Heart left ventricle (tissue), 16 donors: Measurements from ENCODE around the gene EP400. TPM values are rescaled to one million over a fixed set of nuclear protein-coding genes. Genes with fewer than 3 reads are reported as not detected.

Experiments
- ATAC-seq, 4 donors: fragments of 200-7000 bp; cut with Tn5 transposase; one replicate each; pipeline ENCODE4 v1.9.1; 2020 to 2022; ENCODE audit warnings: moderate library complexity in 4 of 4, mild to moderate bottlenecking in 3 of 4, moderate number of reproducible peaks in 1 of 4
- DNase-seq, 5 donors: peaks; one replicate each; pipeline ENCODE4 v3.0.0-alpha.2; 2020
- H3K27ac ChIP-seq, 12 donors: fragments of 200-600 bp; sonication (generic) in 4 of 12; one replicate each; pipeline versions ENCODE4 v1.5.0 to v1.8.0; 2016 to 2022; ENCODE audit warnings: mild to moderate bottlenecking in 2 of 12
- H3K27me3 ChIP-seq, 9 donors: fragments of 200-600 bp; sonication (generic) in 2 of 9; one replicate each; pipeline versions ENCODE4 v1.5.1 to v1.8.0; 2016 to 2022; ENCODE audit warnings: mild to moderate bottlenecking in 3 of 9
- H3K36me3 ChIP-seq, 9 donors: fragments of 200-600 bp; sonication (generic) in 2 of 9; one replicate each; pipeline versions ENCODE4 v1.5.0 to v1.8.0; 2018 to 2022; ENCODE audit warnings: mild to moderate bottlenecking in 2 of 9
- H3K4me1 ChIP-seq, 12 donors: fragments of 200-600 bp; sonication (generic) in 4 of 12; one replicate each; pipeline versions ENCODE4 v1.5.0 to v1.8.0; 2016 to 2022; ENCODE audit warnings: mild to moderate bottlenecking in 3 of 12
- H3K4me3 ChIP-seq, 12 donors: fragments of 200-600 bp; sonication (generic) in 4 of 12; one replicate each; pipeline versions ENCODE4 v1.5.0 to v1.8.0; 2017 to 2022; ENCODE audit warnings: mild to moderate bottlenecking in 9 of 12, moderate library complexity in 4 of 12
- H3K9me3 ChIP-seq, 12 donors: fragments of 200-600 bp; sonication (generic) in 4 of 12; one replicate each; pipeline versions ENCODE4 v1.5.0 to v1.8.0; 2016 to 2022; ENCODE audit warnings: mild to moderate bottlenecking in 1 of 12
- CTCF ChIP-seq, 12 donors: fragments of 200-600 bp; sonication (generic) in 4 of 12; IDR thresholded peaks; one replicate each; pipeline versions ENCODE4 v1.5.0 to v1.8.0; 2018 to 2022; ENCODE audit warnings: antibody characterized with exemption in 12 of 12, mild to moderate bottlenecking in 5 of 12
- POLR2A ChIP-seq, 2 donors: fragments of 450-650 bp; IDR thresholded peaks; one replicate each; pipeline ENCODE4 v1.6.1; 2017; ENCODE audit warnings: antibody characterized with exemption in 2 of 2, mild to moderate bottlenecking in 2 of 2, moderate library complexity in 2 of 2
- WGBS, 4 donors: extraction: QIAGEN DNeasy Blood & Tissue Kit in 2 of 4; methylation state at CpG; one replicate each; pipeline versions ENCODE4 v1.1.5 to v1.1.7; 2013 to 2018; 5-methylcytosine and 5-hydroxymethylcytosine counted together
- intact Hi-C, 10 donors: fragments of 100-400 bp; cut with DNase I; formaldehyde crosslinking; loops; one replicate each; pipeline versions ENCODE4 v1.11.1 to v1.14.2; 2022
- polyA plus RNA-seq, 2 donors: library from polyadenylated mRNA; stranded (reverse); fragments of 200-250 nt; gene quantifications; one replicate each; pipeline ENCODE4 v1.2.3, GENCODE V29; 2013
- total RNA-seq, 9 donors: library from RNA; depleted of rRNA in 2 of 9; stranded (reverse); fragments of >200 nt in 2 of 9; fragmentation: NEBNext Ultra II Directional in 3 of 9; extraction: Animal tissue kit (Norgen Biotek cat#: 25700) in 3 of 9; gene quantifications; one replicate each; pipeline versions ENCODE4 v1.1.0 to v1.2.4, GENCODE V29; 2016 to 2023
- donor health status: ischemic (EF 13 %, LVEDD 7.1; RV severe dilation, severe dysfunction).
- donor health status: healthy with polysubstance abuse.
- donor health status: DM: no; HTN: yes; CAD: no.
- donor health status: DM: no; HTN: no; CAD: no.
- donor health status: ischemic (EF 25% LVEDD 6.9; RV normal size, moderate dysfunction).
- donor health status: ischemic (EF 25% LVEDD 5.7; RV mildly dilated, moderate dysfunction).
- donor health status: healthy.
- donor health status: DM: yes; HTN: yes; CAD: no.
- donor health status: ischemic (EF 35%, LVEDD 5.7; RV mildly dilated, moderate dysfunction).
- donor health status: nonischemic (EF 11% LVEDD 7.7; RV severe dilation, severe dysfunction).
- donor health status: DM: yes; HTN: yes; CAD: no.
- donor health status: PGD.
- donor health status: ischemic (EF 29% LVEDD 5.4; RV normal size, mild dysfunction).
- donor health status: nonischemic (EF 23%, LVEDD 6.1; RV moderate dilation, normal function).

Gene EP400
- total and polyA plus RNA-seq, 11 donors: 9.8 to 27.8 (median 13.5) TPM

DNA sequence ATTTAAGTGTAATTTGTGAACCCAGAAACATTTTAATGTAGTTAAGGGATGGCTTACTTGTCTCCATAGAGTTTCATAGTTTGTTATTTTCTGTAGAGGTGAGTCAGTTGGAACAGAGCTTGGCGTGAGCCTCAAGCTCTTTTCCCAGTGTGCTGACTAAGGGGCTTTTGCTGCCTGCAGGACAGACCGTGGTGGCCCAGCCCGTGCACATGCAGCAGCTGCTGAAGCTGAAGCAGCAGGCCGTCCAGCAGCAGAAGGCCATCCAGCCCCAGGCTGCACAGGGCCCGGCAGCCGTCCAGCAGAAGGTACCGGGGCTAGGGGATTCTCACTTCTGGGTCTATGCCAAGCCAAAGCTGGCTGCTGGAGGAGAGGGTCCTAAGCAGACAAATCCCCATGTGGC, 117.4 kb downstream of the EP400 start:
- ATAC-seq: no peak
- DNase-seq: no peak
- Histone ChIP-seq H3K4me1 (peaks cover 0 to 10% (median 0%) of the 10 kb centered on the region in 12 donors), H3K36me3 (peaks cover 0 to 98% (median 91%) of the 10 kb centered on the region in 9 donors), H3K27me3 (no peaks in the 10 kb centered on the region), H3K27ac (no peak overlapping the region), H3K9me3 (no peaks in the 10 kb centered on the region), H3K4me3 (no peak overlapping the region)
- TF ChIP-seq POLR2A (IDR thresholded peaks at IDR 0.05): no peak
- TF ChIP-seq CTCF (IDR thresholded peaks at IDR 0.05): no peak
- 83 to 98% (median 94%) methylated on average over 3 to 7 of the region's 7 CpGs for WGBS, 4 donors
- intact Hi-C loops: no loop called here

DNA sequence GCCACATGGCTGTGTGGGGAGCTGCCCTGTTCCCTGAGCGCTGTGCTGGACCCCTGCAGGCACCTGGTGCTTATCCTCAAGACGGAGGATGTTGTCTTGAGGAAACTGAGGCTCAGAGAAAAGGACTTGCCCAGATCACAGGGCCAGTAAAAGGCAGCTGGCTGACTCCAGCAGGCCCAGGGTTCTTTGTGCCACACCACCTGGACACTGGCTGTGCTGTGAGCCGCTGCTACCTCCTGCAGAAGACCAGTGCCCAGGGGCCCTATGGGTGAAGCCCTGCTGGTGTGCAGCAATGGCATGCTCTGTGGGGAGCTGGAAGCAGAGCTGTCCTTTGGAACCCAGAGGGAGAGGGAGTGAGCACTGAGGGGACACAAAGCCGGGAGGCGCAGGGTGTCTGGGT, 118.5 kb downstream of the EP400 start:
- intact Hi-C loops: no loop called here
- Histone ChIP-seq H3K27ac (no peak overlapping the region), H3K36me3 (peaks cover 0 to 94% (median 87%) of the 10 kb centered on the region in 9 donors), H3K27me3 (no peaks in the 10 kb centered on the region), H3K9me3 (no peaks in the 10 kb centered on the region), H3K4me1 (peaks cover 0 to 10% (median 0%) of the 10 kb centered on the region in 12 donors), H3K4me3 (no peak overlapping the region)
- WGBS, 4 donors: 97 to 100% (median 99%) methylated on average over 4 to 5 of the region's 5 CpGs
- no peak for DNase-seq
- TF ChIP-seq POLR2A (IDR thresholded peaks at IDR 0.05): no peak
- TF ChIP-seq CTCF (IDR thresholded peaks at IDR 0.05): no peak
- no peak for ATAC-seq

GRCh38 chr12:132069336-132069985, 119.7 kb downstream of the EP400 start:
- H3K9me3 ChIP-seq: no peaks in the 10 kb centered on the region
- peaks cover 0 to 96% (median 83%) of the 10 kb centered on the region in 9 donors for H3K36me3 ChIP-seq
- TF ChIP-seq CTCF (IDR thresholded peaks at IDR 0.05): no peak
- WGBS, 4 donors: 95 to 98% (median 96%) methylated on average over 14 to 26 of the region's 26 CpGs
- peaks cover 0 to 10% (median 0%) of the 10 kb centered on the region in 12 donors for H3K4me1 ChIP-seq
- DNase-seq: no peak
- no peak overlapping the region for H3K4me3 ChIP-seq
- no peak overlapping the region for H3K27ac ChIP-seq
- ATAC-seq: no peak
- no peaks in the 10 kb centered on the region for H3K27me3 ChIP-seq
- intact Hi-C loops: no loop called here

- H3K27ac ChIP-seq: no peak overlapping the region
- intact Hi-C loops: no loop called here
- H3K4me1 ChIP-seq: peaks cover 0 to 10% (median 0%) of the 10 kb centered on the region in 12 donors
- no peak overlapping the region for H3K4me3 ChIP-seq
- DNase-seq: no peak
- peak in 2 of 4 donors; percentile 30 to 54 for ATAC-seq
- TF ChIP-seq CTCF (IDR thresholded peaks at IDR 0.05) (no peak), POLR2A (IDR thresholded peaks at IDR 0.05) (no peak)
- no peaks in the 10 kb centered on the region for H3K9me3 ChIP-seq
- peaks cover 0 to 96% (median 83%) of the 10 kb centered on the region in 9 donors for H3K36me3 ChIP-seq
- WGBS, 4 donors: 74 to 80% (median 76%) methylated on average over 8 of the region's 8 CpGs
- no peaks in the 10 kb centered on the region for H3K27me3 ChIP-seq
These were observed 120.6 kb downstream of the EP400 start for GRCh38 chr12:132070298-132070697.
